Measurements from ENCODE around the gene BABAM1.

Gene BABAM1

GRCh38 chr19:17324357-17325114 is 57.3 kb downstream of the BABAM1 start:
- DNase-seq = no peak

- DNase-seq = no peak
Measured at GRCh38 chr19:17325133-17325532, 57.9 kb downstream of the BABAM1 start.

- no peak for DNase-seq
Measured at GRCh38 chr19:17325881-17326594, 58.8 kb downstream of the BABAM1 start.

DNA sequence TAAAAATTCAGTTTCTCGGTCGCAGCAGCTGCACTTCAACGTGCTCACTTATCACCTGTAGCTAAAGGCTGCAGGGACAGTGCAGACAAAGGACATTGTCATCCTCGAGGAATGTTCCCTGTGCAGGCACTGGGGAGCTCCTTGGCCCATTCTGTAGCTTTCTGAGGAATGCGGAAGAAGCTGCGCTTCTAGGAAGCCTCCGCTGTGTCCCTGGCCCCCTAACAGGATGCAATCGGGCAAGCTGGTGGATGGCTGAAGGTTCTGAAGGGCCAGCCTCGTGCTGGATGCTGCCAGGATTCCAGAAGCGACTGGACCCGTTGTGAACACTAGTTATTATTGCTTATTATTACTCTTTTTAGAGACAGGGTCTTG is 59.3 kb downstream of the BABAM1 start:
- no peak for DNase-seq

- DNase-seq = no peak
Measured at GRCh38 chr19:17327068-17327653, 59.9 kb downstream of the BABAM1 start.

- DNase-seq = peak; percentile 40
Measured at GRCh38 chr19:17327654-17328516, 60.6 kb downstream of the BABAM1 start.

Data from NCI-H82 (cell line).